Germinal center (tissue), 1 donor: ENCODE measurements around the gene DOHH.

Experiments used
- DNase-seq: peaks from one replicate; pipeline ENCODE4 v3.0.0; 2012; ENCODE audit warnings: mixed read lengths, low spot score

Gene DOHH

GRCh38 chr19:3441986-3442329, 58.5 kb downstream of the DOHH start:
- DNase-seq: no peak

- DNase-seq: no peak
Observed at GRCh38 chr19:3441089-3441985, 59.1 kb downstream of the DOHH start.
